ENCODE results near the gene THADA. TPM values are rescaled to one million over a fixed set of nuclear protein-coding genes. Genes with fewer than 3 reads are reported as not detected.
"Not testable (repeated sequence)": the region's sequence is repeated elsewhere in the genome, so short reads cannot be mapped to it uniquely, and the experiment has no call there.

The THADA gene
- polyA plus RNA-seq, 4 donors: 32.5 to 38.4 (median 33.5) TPM

DNA sequence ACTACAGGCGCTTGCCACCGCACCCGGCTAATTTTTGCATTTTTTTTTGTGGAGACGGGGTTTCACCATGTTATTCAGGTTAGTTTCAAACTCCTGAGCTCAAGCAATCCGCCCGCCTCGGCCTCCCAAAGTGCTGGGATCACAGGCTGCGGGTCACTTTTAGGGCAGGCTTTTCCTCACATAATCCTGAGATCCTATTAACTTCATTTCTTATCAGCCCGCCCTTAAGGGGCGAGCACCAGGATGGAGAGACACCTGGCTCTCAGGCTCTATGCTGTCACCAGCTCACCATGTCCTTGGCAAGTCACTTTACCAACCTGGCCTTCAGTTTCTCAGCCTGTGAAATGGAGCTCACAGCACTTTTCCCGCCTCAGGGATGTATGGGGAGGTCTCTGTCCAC is 392.5 kb downstream of the THADA start:
- no peak for DNase-seq (ENCODE audit: low read depth in 4 of 4, low spot score in 2 of 4)

DNA sequence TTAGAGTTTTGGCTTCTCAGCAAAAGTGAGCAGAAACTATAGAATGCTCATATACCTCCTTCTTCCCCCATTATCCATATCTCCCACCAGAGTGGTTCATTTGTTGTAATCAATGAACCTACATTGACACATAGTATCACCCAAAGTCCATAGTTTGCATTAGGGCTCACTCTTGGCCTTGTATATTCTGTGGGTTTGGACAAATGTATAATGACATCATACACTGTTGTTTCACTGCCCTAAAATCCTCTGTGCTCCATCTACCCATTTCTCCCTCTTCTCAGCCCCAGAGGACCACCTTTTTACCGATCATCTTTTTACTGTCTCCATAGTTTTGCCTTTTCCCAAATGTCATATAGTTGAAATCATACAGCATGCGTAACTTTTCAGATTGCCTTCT is 393.5 kb downstream of the THADA start:
- DNase-seq (ENCODE audit: low read depth in 4 of 4, low spot score in 2 of 4): no peak

DNA sequence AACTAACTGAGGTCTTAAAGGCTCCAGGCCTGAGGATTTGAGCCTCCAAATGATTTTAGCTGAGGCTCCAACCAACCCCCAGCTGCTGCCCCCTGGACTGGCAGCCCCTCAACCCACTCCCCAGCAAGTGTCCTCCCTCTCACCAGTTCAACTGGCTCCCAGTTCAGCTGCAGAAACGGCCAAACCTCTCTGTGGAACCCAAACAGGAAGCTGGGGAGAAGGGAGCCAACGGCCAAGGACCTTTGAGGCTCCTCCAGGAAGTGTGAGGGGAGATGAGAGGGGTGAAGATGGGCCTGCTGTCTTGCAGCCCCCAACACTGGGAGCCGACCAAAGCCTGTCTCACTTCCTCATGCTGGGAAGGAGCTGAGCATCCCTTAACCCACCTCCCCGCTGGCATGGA is 394.3 kb downstream of the THADA start:
- no peak for DNase-seq (ENCODE audit: low read depth in 4 of 4, low spot score in 2 of 4)

- DNase-seq (ENCODE audit: low read depth in 4 of 4, low spot score in 2 of 4): no peak
Observed at GRCh38 chr2:43201016-43201415, 394.8 kb downstream of the THADA start.

GRCh38 chr2:43199492-43200488 is 396.0 kb downstream of the THADA start:
- DNase-seq (ENCODE audit: low read depth in 4 of 4, low spot score in 2 of 4): no peak

GRCh38 chr2:43198263-43198662 is 397.6 kb downstream of the THADA start:
- no peak for DNase-seq (ENCODE audit: low read depth in 4 of 4, low spot score in 2 of 4)

DNA sequence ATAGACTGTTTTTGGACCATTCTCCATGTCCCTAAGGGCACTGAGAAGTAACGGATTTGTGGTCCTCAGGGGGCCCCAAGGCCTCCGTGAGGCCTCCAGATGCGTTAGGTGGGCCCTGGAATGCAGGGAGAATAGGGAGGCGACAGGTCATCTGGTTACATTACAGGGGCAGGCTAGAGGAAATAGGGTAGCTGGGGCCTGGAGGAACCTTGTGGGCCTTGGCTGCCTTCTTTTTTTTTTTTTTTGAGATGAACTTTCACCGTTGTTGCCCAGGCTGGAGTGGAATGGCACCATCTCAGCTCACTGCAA is 398.3 kb downstream of the THADA start:
- no peak for DNase-seq (ENCODE audit: low read depth in 4 of 4, low spot score in 2 of 4)

- DNase-seq (ENCODE audit: low read depth in 4 of 4, low spot score in 2 of 4): no peak
Observed at GRCh38 chr2:43196768-43197587, 398.9 kb downstream of the THADA start.

- DNase-seq (ENCODE audit: low read depth in 4 of 4, low spot score in 2 of 4): peak in 1 of 4 donors; percentile 80
Observed at GRCh38 chr2:43194121-43194869, 401.5 kb downstream of the THADA start.

- no peak for DNase-seq (ENCODE audit: low read depth in 4 of 4, low spot score in 2 of 4)
Observed at GRCh38 chr2:43193652-43194120, 402.2 kb downstream of the THADA start.

- DNase-seq (ENCODE audit: low read depth in 4 of 4, low spot score in 2 of 4): no peak
Observed at GRCh38 chr2:43192744-43193651, 402.8 kb downstream of the THADA start.

DNA sequence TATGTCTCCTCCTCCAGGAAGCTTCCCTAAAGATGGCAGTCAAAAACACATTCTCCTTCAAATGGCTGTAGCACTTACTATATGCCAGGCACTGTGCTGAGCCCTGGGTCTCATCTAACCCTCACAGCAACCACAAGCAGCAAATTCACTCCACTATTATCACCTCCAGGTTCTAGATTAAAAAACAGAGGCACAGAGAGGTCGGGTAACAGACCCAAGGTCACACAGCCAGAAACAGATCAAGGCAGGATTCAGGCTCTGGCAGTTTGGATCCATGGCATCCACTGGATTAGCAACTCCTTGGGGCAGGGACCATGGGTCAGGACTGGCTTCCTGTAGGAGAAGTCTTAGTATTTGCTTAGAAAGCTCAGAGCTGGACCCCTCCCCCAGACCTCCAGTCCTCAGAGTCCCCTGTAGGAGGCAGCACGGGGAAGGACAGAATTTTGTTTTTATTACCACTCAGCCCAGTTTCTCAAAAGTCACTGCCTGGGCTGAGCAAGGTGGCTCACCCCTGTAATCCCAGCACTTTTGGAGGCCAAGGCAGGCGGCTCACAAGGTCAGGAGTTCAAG is 403.8 kb downstream of the THADA start:
- no peak for DNase-seq (ENCODE audit: low read depth in 4 of 4, low spot score in 2 of 4)

GRCh38 chr2:43190311-43191052 is 405.4 kb downstream of the THADA start:
- DNase-seq (ENCODE audit: low read depth in 4 of 4, low spot score in 2 of 4): no peak

DNA sequence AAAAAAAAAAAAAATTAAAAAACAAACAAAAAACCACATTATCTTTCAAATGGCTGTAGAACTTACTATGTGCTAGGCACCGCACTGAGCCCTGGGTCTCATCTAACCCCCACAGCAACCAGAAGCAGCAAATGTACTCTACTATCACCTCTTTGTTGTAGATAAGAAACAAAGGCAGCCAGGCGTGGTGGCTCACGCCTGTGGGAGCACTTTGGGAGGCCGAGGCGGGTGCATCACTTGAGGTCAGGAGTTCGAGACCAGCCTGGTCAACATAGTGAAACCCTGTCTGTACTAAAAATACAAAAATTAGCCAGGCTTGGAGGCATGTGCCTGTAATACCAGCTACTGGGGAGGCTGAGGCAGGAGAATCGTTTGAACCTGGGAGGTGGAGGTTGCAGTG is 406.0 kb downstream of the THADA start:
- not testable (repeated sequence) for DNase-seq (ENCODE audit: low read depth in 4 of 4, low spot score in 2 of 4)

GRCh38 chr2:43188561-43189386 is 407.1 kb downstream of the THADA start:
- DNase-seq (ENCODE audit: low read depth in 4 of 4, low spot score in 2 of 4): no peak

- no peak for DNase-seq (ENCODE audit: low read depth in 4 of 4, low spot score in 2 of 4)
Observed at GRCh38 chr2:43186679-43187374, 409.0 kb downstream of the THADA start.

DNA sequence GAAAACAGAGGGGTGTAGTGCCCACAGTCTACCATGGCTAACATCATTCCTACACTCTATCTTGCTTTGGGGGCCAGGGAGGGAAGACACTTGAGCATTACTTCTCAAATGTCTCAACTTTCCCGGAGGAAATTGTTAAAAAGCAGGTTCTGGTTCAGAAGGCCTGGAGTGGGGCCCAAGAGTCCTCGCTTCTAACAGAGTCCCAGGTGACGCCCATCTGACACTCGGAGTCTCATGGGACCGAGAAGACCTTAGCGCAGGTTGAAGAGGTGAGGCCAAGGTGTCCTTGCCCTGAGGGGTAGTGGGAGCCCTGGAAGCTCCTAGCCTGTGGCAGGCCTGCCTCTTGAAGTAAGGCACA is 409.5 kb downstream of the THADA start:
- DNase-seq (ENCODE audit: low read depth in 4 of 4, low spot score in 2 of 4): no peak

Data from left renal cortex interstitium (tissue), 4 donors.